Chondrocyte (in vitro differentiated cells): ENCODE data around the gene WDR62. TPM values are rescaled to one million over a fixed set of nuclear protein-coding genes. Genes with fewer than 3 reads are reported as not detected.

Source experiments
- DNase-seq: peaks from one replicate; pipeline ENCODE4 v3.0.0; 2021; ENCODE audit warnings: mixed read lengths, low spot score
- H3K27ac Mint-ChIP-seq: one replicate; pipeline ENCODE4 v1.8.0; 2021; ENCODE audit warnings: mild to moderate bottlenecking, moderate library complexity, mixed read lengths; ENCODE audit not compliant: unreplicated experiment
- H3K27me3 Mint-ChIP-seq: 2 replicates; pipeline ENCODE4 v1.8.0; 2021; ENCODE audit warnings: low read depth, mixed read lengths
- H3K36me3 Mint-ChIP-seq: 2 replicates; pipeline ENCODE4 v1.8.0; 2021; ENCODE audit warnings: low read depth, mixed read lengths
- H3K4me1 Mint-ChIP-seq: 2 replicates; pipeline ENCODE4 v1.8.0; 2021; ENCODE audit warnings: low read depth, mild to moderate bottlenecking, mixed read lengths
- H3K4me3 Mint-ChIP-seq: one replicate; pipeline ENCODE4 v1.8.0; 2021; ENCODE audit warnings: mild to moderate bottlenecking, moderate library complexity, mixed read lengths; ENCODE audit not compliant: unreplicated experiment
- H3K9me3 Mint-ChIP-seq: 2 replicates; pipeline ENCODE4 v1.8.0; 2021; ENCODE audit warnings: low read depth, mixed read lengths
- CTCF ChIP-seq: fragments of 200-600 bp; sonication (generic); IDR thresholded peaks from 2 replicates; pipeline ENCODE4 v1.5.0; 2021; ENCODE audit warnings: antibody characterized with exemption, mild to moderate bottlenecking, moderate library complexity
- total RNA-seq: library from RNA; stranded (reverse); gene quantifications from 3 replicates; pipeline ENCODE4 v1.2.1, GENCODE V29; 2021

The WDR62 gene
- total RNA-seq, 1 donor from 2014 or later: 3.0 TPM

DNA sequence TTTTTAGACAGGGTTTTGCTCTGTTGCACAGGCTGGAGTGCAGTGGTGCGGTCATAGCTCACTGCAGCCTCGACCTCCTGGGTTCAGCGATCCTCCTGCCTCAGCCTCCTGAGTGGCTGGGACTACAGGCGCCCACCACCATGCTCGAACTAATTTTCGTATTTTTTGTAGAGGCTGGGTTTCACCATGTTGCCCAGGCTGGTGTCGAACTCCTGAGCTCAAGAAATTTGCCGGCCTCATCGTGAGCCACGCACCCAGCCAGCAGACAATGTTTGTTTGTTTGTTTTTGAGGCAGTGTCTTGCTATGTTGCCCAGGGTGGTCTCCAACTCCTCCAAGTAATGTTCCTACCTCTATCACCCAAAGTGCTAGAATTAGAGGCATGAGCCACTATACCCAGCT, 98.4 kb downstream of the WDR62 start:
- Mint-ChIP-seq H3K9me3 (no peaks in the 10 kb centered on the region), H3K27ac (no peak overlapping the region), H3K36me3 (peaks cover 20% of the 10 kb centered on the region), H3K4me1 (no peaks in the 10 kb centered on the region), H3K27me3 (no peaks in the 10 kb centered on the region), H3K4me3 (no peak overlapping the region)
- DNase-seq: no peak
- no peak for TF ChIP-seq CTCF

Other genes with a start within 250 kb of the WDR62 start
- not detected in 3 replicates for gene PRODH2, start 242.1 kb upstream of the WDR62 start, total RNA-seq
- gene NPHS1, start 202.4 kb upstream of the WDR62 start, total RNA-seq: not detected in 3 replicates
- gene KIRREL2, start 198.0 kb upstream of the WDR62 start, total RNA-seq: 0.22 TPM in 1 of 3 replicates, not detected in the others
- gene APLP1, start 186.3 kb upstream of the WDR62 start, total RNA-seq: 31.7 to 76.4 TPM (median 66.8 TPM) in 3 replicates
- gene NFKBID, start 154.4 kb upstream of the WDR62 start, total RNA-seq: 4.4 to 5.0 TPM (median 4.4 TPM) in 3 replicates
- 0.50 to 1.0 TPM in 2 of 3 replicates, not detected in the other for gene HCST, start 152.4 kb upstream of the WDR62 start, total RNA-seq
- not detected in 3 replicates for gene TYROBP, start 146.6 kb upstream of the WDR62 start, total RNA-seq
- 18.4 to 23.3 TPM (median 21.0 TPM) in 3 replicates for gene LRFN3, start 118.5 kb upstream of the WDR62 start, total RNA-seq
- gene SDHAF1, start 59.7 kb upstream of the WDR62 start, total RNA-seq: 10.8 to 12.0 TPM (median 11.2 TPM) in 3 replicates
- 0.27 to 1.2 TPM (median 0.49 TPM) in 3 replicates for gene SYNE4, start 46.1 kb upstream of the WDR62 start, total RNA-seq
- gene ALKBH6, start 40.7 kb upstream of the WDR62 start, total RNA-seq: 17.9 to 23.7 TPM (median 19.9 TPM) in 3 replicates
- 51.2 to 59.0 TPM (median 53.8 TPM) in 3 replicates for gene CLIP3, start 22.0 kb upstream of the WDR62 start, total RNA-seq
- gene THAP8, start 612 bp upstream of the WDR62 start, total RNA-seq: 6.6 to 10.2 TPM (median 8.9 TPM) in 3 replicates
- not detected in 3 replicates for gene OVOL3, start 56.2 kb downstream of the WDR62 start, total RNA-seq
- 43.5 to 61.6 TPM (median 49.2 TPM) in 3 replicates for gene POLR2I, start 60.0 kb downstream of the WDR62 start, total RNA-seq
- 181 to 201 TPM (median 199 TPM) in 3 replicates for gene TBCB, start 60.6 kb downstream of the WDR62 start, total RNA-seq
- gene CAPNS1, start 85.2 kb downstream of the WDR62 start, total RNA-seq: 509 to 762 TPM (median 724 TPM) in 3 replicates
- gene COX7A1, start 97.5 kb downstream of the WDR62 start, total RNA-seq: not detected in 3 replicates
- gene ZNF565, start 159.8 kb downstream of the WDR62 start, total RNA-seq: 4.9 to 7.3 TPM (median 7.2 TPM) in 3 replicates
- 62.2 to 69.0 TPM (median 63.8 TPM) in 3 replicates for gene ZNF146, start 160.2 kb downstream of the WDR62 start, total RNA-seq